Breast epithelium (tissue), 4 donors: ENCODE results near the gene CHCHD4. TPM values are rescaled to one million over a fixed set of nuclear protein-coding genes. Genes with fewer than 3 reads are reported as not detected.

Source experiments
- DNase-seq, 2 donors: peaks; one replicate each; pipeline ENCODE4 v3.0.0-alpha.2; 2019; ENCODE audit warnings: low spot score in 2 of 2
- H3K27ac ChIP-seq, 2 donors: fragments of 200-600 bp; sonication (generic) in 1 of 2; one replicate each; pipeline ENCODE4 v1.5.1; 2016 to 2019; ENCODE audit warnings: mild to moderate bottlenecking in 1 of 2
- H3K27me3 ChIP-seq, 2 donors: fragments of 200-600 bp; sonication (generic) in 1 of 2; one replicate each; pipeline versions ENCODE4 v1.5.1 to v1.6.0; 2017 to 2019; ENCODE audit warnings: control low read depth in 1 of 2, mild to moderate bottlenecking in 1 of 2
- H3K36me3 ChIP-seq: fragments of 200-600 bp; one replicate; pipeline ENCODE4 v1.5.1; 2019
- H3K4me1 ChIP-seq, 2 donors: fragments of 200-600 bp; sonication (generic); one replicate each; pipeline ENCODE4 v1.5.1; 2016 to 2019; ENCODE audit warnings: control low read depth in 1 of 2
- H3K4me3 ChIP-seq, 3 donors: fragments of 200-600 bp; sonication (generic); 1 replicate in 2 of 3; 2 replicates in 1 of 3; pipeline ENCODE4 v1.5.1; 2016 to 2019; ENCODE audit warnings: mild to moderate bottlenecking in 3 of 3, moderate library complexity in 2 of 3
- H3K9me3 ChIP-seq, 2 donors: fragments of 200-600 bp; sonication (generic) in 1 of 2; one replicate each; pipeline ENCODE4 v1.5.1; 2016 to 2019; ENCODE audit warnings: control low read depth in 1 of 2
- POLR2A ChIP-seq: fragments of 450-650 bp; IDR thresholded peaks from one replicate; pipeline ENCODE4 v1.6.1; 2016; ENCODE audit warnings: antibody characterized with exemption, mild to moderate bottlenecking, moderate library complexity
- POLR2AphosphoS5 ChIP-seq, 3 donors: sonication (generic); formaldehyde crosslinking; IDR thresholded peaks; one replicate each; pipeline ENCODE4 v1.6.1; 2017; ENCODE audit warnings: antibody characterized with exemption in 3 of 3
- intact Hi-C: fragments of 100-400 bp; cut with DNase I; formaldehyde crosslinking; loops from one replicate; pipeline ENCODE4 v1.15.1; 2023; ENCODE audit warnings: low total_unique reads
- total RNA-seq, 3 donors: library from RNA; depleted of rRNA; stranded (reverse); fragments of >200 nt; gene quantifications; one replicate each; pipeline ENCODE4 v1.1.0, GENCODE V29; 2016
- TF ChIP-seq, protein P1 (sequence below), 3 donors: fragments of 450-650 bp; IDR thresholded peaks; one replicate each; pipeline ENCODE4 v1.5.1; 2016 to 2017; ENCODE audit warnings: antibody characterized with exemption in 3 of 3, mild to moderate bottlenecking in 3 of 3, moderate library complexity in 3 of 3

The CHCHD4 gene
- total RNA-seq, 3 donors from 2014 or later: 15.1 to 19.9 (median 17.9) TPM

DNA sequence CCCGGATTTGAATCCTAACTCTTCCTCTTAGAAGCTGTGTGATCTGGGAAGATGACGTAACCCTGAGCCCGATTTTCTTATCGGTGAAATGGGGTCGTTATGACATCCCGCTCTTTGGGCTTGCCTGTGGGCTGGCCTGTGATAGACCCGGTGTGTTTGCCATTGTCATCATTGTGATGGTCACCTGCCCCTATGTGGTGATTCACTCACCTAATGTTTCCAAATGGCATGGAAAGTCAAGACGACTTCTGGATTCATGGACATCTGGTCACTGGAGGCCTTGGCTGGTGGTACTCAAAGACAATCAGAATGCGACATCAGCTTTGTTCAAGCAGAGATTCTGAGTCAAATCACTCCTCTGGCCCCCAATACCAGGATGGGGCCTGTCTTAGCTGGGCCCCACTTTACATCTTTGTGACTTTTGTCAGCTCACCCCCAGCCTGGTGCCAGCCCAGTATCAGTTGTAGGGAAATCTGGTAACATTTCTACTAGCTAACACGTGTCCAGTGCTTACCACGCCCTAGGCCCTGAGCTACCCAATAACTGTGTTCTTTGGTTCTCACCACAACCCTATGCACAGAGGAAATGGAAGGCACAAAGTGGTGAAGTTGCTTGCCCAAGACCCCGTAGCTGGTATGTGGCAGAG is 3.0 kb upstream of the CHCHD4 start:
- H3K9me3 ChIP-seq: no peaks in the 10 kb centered on the region
- no peaks in the 10 kb centered on the region for H3K36me3 ChIP-seq
- peaks cover 0 to 23% of the 10 kb centered on the region in 2 donors for H3K4me1 ChIP-seq
- H3K27me3 ChIP-seq: no peaks in the 10 kb centered on the region
- intact Hi-C loops: loop anchor here (5.0 to 10.0 kb wide), 2 partner anchors 233 to 1230 kb away; no protein-coding TSS in a partner anchor
- no peak for DNase-seq
- peak overlapping the region in 1 of 3 donors; percentile 89 for H3K4me3 ChIP-seq
- H3K27ac ChIP-seq: peak overlapping the region in 1 of 2 donors; percentile 98
- TF ChIP-seq POLR2AphosphoS5 (IDR thresholded peaks at IDR 0.05): no peak
- TF ChIP-seq, protein P1, sequence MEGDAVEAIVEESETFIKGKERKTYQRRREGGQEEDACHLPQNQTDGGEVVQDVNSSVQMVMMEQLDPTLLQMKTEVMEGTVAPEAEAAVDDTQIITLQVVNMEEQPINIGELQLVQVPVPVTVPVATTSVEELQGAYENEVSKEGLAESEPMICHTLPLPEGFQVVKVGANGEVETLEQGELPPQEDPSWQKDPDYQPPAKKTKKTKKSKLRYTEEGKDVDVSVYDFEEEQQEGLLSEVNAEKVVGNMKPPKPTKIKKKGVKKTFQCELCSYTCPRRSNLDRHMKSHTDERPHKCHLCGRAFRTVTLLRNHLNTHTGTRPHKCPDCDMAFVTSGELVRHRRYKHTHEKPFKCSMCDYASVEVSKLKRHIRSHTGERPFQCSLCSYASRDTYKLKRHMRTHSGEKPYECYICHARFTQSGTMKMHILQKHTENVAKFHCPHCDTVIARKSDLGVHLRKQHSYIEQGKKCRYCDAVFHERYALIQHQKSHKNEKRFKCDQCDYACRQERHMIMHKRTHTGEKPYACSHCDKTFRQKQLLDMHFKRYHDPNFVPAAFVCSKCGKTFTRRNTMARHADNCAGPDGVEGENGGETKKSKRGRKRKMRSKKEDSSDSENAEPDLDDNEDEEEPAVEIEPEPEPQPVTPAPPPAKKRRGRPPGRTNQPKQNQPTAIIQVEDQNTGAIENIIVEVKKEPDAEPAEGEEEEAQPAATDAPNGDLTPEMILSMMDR (IDR thresholded peaks at IDR 0.05): no peak
- TF ChIP-seq POLR2A: no peak

DNA sequence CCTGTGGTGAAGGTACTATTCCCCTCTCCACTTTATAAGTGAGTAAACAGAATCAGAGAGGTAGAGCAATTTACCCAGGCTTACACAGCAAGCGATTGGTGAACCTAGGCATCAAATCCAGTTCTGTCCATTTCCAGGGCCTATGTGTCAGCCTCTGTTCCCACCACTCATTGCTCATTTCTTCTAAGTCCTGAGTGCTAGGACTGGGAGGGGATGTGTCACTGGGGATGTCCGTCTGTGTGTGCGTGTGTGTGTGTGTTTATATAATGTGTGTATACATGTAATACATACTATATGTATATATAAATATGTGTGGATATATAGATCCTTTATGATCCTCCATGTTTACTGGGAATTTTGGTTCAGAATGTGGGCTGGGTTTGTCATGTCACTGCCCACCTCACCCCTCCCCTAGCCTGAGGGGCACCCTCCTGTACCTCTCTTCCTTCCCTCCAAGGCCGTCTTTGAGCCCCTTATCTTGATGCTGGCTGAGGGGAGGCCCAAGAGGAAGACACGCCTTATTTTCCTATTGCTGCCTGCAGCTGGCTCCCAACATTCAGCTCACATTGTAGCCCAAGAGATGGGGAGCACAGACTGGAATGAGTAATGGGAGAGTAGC is 2.3 kb upstream of the CHCHD4 start:
- Histone ChIP-seq H3K36me3 (no peaks in the 10 kb centered on the region), H3K4me1 (peaks cover 0 to 23% of the 10 kb centered on the region in 2 donors), H3K9me3 (no peaks in the 10 kb centered on the region), H3K4me3 (peak overlapping the region; percentile 89 to 99 (median 95)), H3K27me3 (no peaks in the 10 kb centered on the region), H3K27ac (peak overlapping the region; percentile 97 to 98)
- TF ChIP-seq POLR2A (no peak), POLR2AphosphoS5 (IDR thresholded peaks at IDR 0.05) (no peak)
- TF ChIP-seq, protein P1 (IDR thresholded peaks at IDR 0.05): no peak
- DNase-seq: no peak
- intact Hi-C loops: loop anchor here (5.0 to 10.0 kb wide), 2 partner anchors 232 to 1230 kb away; no protein-coding TSS in a partner anchor

DNA sequence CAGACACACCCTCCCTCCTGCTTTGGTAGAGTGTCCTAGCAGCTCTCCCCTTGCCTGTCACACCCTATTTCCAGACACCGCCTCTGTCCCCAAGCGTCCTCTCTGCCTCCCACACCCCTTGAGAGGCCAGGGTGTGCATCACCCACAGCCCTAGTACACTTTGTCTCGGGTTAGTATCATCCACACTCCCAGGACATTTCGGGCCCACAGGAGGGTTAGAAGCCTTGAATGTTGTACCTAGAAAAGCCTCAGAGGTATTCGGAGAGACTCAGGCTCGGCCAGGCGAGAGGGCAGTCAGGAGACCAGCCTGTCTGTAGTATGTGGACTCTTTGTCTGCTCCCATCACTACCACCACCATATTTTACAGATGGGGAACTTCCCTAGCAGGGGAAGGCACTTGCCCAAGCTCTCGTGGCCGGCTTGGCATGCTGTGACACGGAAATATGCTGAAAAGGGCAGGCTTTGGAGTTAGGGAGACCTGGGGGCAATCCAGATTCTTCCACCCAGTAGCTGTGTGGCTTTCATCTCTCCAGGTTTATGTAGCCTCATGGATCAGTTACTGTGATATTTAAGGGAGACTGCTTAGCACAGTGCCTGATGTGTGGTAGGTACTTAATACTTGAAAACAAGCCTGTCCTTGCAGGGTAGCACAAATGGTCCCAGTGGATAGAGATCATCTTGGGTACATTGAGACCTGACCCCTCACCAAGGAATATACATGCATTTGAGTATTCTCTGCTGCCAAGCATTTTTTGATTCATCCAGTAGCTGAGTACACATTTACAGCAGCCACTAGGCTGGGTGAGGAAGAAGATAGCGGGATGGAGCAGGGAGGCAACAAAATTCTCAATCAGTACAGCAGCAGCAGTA is 1.6 kb upstream of the CHCHD4 start:
- intact Hi-C loops: loop anchor here (5.0 to 10.0 kb wide), 2 partner anchors 231 to 1229 kb away; no protein-coding TSS in a partner anchor
- Histone ChIP-seq H3K36me3 (no peaks in the 10 kb centered on the region), H3K4me1 (peaks cover 0 to 23% of the 10 kb centered on the region in 2 donors), H3K27me3 (no peaks in the 10 kb centered on the region), H3K27ac (peak overlapping the region; percentile 97 to 98), H3K4me3 (peak overlapping the region; percentile 89 to 99 (median 95)), H3K9me3 (no peaks in the 10 kb centered on the region)
- DNase-seq: no peak
- TF ChIP-seq, protein P1 (IDR thresholded peaks at IDR 0.05): no peak
- TF ChIP-seq POLR2AphosphoS5 (IDR thresholded peaks at IDR 0.05): no peak
- no peak for TF ChIP-seq POLR2A

DNA sequence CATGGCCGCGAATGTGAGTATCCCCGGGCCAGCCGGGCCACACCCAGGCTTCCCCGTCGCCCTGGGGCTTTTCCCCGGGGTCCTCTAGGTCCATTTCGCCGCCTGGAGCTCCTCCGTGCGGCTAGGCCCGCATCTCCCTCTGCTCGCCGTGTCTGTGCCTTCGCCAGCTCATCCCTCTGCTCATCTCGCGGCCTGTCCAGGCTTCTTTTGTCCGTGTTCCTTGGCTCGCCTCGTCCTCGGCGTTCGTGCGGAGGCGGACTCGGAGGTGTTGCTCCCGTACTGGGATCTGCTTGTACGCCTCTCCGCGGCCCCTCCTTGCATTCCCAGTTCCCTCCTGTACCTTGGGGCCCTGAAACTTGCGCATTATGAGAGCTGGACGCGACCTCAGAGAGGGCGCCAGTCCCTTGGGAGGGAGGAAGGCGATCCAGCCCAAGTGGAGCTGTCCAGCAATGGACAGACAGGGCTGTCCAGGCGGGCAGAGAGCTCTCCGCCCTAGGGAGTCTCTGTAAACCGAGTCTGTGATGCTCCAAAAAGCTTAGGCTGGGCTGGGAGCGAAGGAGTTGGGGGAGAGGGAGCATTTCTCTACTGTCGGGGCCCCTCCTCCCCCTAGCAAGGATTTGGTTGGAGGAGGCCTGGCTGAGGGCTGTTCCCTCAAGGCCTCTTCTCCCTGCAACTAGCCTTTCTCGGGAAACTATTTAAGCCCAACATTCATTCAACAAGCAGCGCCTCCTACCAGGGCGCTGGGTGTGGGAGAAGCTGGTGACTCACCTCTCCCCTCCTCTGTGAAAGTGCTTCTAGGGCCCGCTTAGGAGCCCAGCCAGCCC is 735 bp upstream of the CHCHD4 start:
- DNase-seq: peak in 1 of 2 donors; percentile 48
- H3K27me3 ChIP-seq: no peaks in the 10 kb centered on the region
- H3K4me1 ChIP-seq: peaks cover 0 to 23% of the 10 kb centered on the region in 2 donors
- intact Hi-C loops: loop anchor here (5.0 to 10.0 kb wide), 2 partner anchors 231 to 1228 kb away; no protein-coding TSS in a partner anchor
- peak overlapping the region; percentile 89 to 99 (median 95) for H3K4me3 ChIP-seq
- no peaks in the 10 kb centered on the region for H3K36me3 ChIP-seq
- no peaks in the 10 kb centered on the region for H3K9me3 ChIP-seq
- peak overlapping the region; percentile 97 to 98 for H3K27ac ChIP-seq
- TF ChIP-seq, protein P1 (IDR thresholded peaks at IDR 0.05): no peak
- TF ChIP-seq POLR2A: peak; percentile 5
- TF ChIP-seq POLR2AphosphoS5 (IDR thresholded peaks at IDR 0.05): peak in 1 of 3 donors; percentile 0
